HL-60 (cell line): Measurements from ENCODE around the gene CIC.

Source experiments
- DNase-seq, 2 experiments: peaks; one replicate each; pipeline ENCODE4 v3.0.0-alpha.2; 2010 to 2020; ENCODE audit warnings: low read depth in 1 of 2, low spot score in 1 of 2
- H3K27ac ChIP-seq: fragments of 250-450 bp; sonication (Bioruptor Pico); replicated peaks from 2 replicates; pipeline ENCODE4 v1.5.1; 2020; ENCODE audit warnings: mild to moderate bottlenecking, moderate library complexity
- H3K27me3 ChIP-seq: fragments of 250-450 bp; sonication (Bioruptor Pico); 2 replicates; pipeline ENCODE4 v1.5.1; 2021; ENCODE audit warnings: mild to moderate bottlenecking, moderate library complexity; ENCODE audit not compliant: insufficient read depth, poor library complexity, severe bottlenecking
- H3K4me3 ChIP-seq: replicated peaks from 2 replicates; pipeline ENCODE4 v1.5.1; 2011; ENCODE audit warnings: mild to moderate bottlenecking, control low read depth, low read length; ENCODE audit not compliant: insufficient read depth
- GABPA ChIP-seq: IDR thresholded peaks from 2 replicates; pipeline ENCODE4 v1.6.1; 2012; ENCODE audit warnings: low read depth
- POLR2AphosphoS5 ChIP-seq: IDR thresholded peaks from 2 replicates; pipeline ENCODE4 v1.6.1; 2012; ENCODE audit warnings: low read depth
- SPI1 ChIP-seq: IDR thresholded peaks from 2 replicates; pipeline ENCODE4 v1.6.1; 2012; ENCODE audit warnings: low read depth, mild to moderate bottlenecking, borderline replicate concordance
- TF ChIP-seq, protein P1 (sequence below): IDR thresholded peaks from one replicate; pipeline ENCODE4 v1.5.1; 2011; ENCODE audit warnings: low read length, control low read depth, inconsistent platforms; ENCODE audit not compliant: insufficient read depth
- TF ChIP-seq, protein P2 (sequence below): IDR thresholded peaks from 2 replicates; pipeline ENCODE4 v1.6.1; 2012; ENCODE audit warnings: low read depth; ENCODE audit not compliant: insufficient replicate concordance

Gene CIC

DNA sequence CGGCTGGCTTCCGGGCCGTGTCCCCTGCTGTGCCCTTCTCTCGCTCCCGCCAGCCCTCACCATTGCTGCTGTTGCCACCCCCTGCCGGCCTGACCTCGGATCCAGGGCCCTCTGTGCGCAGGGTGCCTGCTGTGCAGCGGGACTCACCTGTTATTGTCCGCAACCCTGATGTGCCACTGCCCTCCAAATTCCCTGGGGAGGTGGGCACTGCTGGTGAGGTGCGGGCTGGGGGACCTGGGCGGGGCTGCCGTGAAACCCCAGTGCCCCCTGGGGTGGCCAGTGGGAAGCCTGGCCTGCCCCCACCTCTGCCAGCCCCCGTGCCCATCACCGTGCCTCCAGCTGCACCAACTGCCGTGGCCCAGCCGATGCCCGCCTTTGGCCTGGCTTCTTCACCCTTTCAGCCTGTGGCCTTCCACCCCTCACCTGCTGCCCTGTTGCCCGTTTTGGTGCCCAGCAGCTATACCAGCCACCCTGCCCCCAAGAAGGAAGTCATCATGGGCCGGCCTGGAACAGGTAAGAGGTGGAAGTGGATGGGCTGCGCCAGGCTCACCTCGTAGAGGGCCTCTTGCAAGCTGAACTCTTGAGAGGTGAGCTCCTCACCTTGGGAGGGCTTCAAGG is 5.1 kb downstream of the CIC start:
- TF ChIP-seq POLR2AphosphoS5 (no peak), GABPA (no peak)
- TF ChIP-seq, protein P1, sequence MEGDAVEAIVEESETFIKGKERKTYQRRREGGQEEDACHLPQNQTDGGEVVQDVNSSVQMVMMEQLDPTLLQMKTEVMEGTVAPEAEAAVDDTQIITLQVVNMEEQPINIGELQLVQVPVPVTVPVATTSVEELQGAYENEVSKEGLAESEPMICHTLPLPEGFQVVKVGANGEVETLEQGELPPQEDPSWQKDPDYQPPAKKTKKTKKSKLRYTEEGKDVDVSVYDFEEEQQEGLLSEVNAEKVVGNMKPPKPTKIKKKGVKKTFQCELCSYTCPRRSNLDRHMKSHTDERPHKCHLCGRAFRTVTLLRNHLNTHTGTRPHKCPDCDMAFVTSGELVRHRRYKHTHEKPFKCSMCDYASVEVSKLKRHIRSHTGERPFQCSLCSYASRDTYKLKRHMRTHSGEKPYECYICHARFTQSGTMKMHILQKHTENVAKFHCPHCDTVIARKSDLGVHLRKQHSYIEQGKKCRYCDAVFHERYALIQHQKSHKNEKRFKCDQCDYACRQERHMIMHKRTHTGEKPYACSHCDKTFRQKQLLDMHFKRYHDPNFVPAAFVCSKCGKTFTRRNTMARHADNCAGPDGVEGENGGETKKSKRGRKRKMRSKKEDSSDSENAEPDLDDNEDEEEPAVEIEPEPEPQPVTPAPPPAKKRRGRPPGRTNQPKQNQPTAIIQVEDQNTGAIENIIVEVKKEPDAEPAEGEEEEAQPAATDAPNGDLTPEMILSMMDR, result no peak
- H3K4me3 ChIP-seq, result no peak overlapping the region
- no peak for DNase-seq
- no peaks in the 10 kb centered on the region for H3K27me3 ChIP-seq
- no peak overlapping the region for H3K27ac ChIP-seq

DNA sequence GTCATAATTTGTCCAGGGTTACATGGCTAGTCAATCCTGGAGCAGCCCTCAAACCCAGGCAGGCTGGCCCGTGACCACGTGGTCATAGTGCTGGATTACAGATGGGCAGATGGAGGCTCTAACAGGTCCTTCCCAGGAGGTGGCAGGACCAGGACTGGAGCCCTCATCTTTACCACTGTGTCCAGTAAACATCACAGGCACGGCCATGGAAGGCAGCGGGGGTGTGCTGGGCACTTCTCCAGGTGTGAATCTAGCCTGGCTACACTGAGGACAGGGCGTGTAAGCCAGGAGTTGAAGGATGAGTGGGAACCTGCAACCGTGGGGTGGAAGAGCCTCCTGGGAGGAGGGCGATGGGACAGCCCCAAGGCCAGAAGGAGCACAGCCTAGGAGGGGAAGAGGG is 6.1 kb downstream of the CIC start:
- H3K4me3 ChIP-seq, result no peak overlapping the region
- TF ChIP-seq, protein P1, result no peak
- no peak for DNase-seq

DNA sequence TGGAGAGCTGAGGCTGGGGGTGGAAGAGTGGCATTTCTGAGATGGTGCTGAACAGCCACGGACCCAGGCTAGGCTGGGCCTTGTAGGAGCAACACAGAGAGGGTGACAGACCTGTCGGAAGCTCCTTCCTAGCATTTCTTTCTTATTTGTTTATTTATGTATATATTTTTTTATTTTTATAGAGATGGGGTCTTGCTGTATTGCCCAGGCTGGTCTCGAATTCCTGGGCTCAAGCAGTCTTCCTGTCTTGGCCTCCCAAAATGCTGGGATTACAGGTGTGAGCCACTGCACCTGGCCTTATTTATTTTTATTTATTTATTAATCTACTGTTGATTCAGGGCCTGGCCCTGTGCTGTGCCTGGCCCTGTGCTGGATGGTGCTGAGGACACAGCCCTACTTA is 6.5 kb downstream of the CIC start:
- no peak overlapping the region for H3K4me3 ChIP-seq
- TF ChIP-seq SPI1 (no peak), POLR2AphosphoS5 (no peak), GABPA (no peak)
- TF ChIP-seq, protein P1, result no peak
- TF ChIP-seq, protein P2, sequence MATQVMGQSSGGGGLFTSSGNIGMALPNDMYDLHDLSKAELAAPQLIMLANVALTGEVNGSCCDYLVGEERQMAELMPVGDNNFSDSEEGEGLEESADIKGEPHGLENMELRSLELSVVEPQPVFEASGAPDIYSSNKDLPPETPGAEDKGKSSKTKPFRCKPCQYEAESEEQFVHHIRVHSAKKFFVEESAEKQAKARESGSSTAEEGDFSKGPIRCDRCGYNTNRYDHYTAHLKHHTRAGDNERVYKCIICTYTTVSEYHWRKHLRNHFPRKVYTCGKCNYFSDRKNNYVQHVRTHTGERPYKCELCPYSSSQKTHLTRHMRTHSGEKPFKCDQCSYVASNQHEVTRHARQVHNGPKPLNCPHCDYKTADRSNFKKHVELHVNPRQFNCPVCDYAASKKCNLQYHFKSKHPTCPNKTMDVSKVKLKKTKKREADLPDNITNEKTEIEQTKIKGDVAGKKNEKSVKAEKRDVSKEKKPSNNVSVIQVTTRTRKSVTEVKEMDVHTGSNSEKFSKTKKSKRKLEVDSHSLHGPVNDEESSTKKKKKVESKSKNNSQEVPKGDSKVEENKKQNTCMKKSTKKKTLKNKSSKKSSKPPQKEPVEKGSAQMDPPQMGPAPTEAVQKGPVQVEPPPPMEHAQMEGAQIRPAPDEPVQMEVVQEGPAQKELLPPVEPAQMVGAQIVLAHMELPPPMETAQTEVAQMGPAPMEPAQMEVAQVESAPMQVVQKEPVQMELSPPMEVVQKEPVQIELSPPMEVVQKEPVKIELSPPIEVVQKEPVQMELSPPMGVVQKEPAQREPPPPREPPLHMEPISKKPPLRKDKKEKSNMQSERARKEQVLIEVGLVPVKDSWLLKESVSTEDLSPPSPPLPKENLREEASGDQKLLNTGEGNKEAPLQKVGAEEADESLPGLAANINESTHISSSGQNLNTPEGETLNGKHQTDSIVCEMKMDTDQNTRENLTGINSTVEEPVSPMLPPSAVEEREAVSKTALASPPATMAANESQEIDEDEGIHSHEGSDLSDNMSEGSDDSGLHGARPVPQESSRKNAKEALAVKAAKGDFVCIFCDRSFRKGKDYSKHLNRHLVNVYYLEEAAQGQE, result no peak
- H3K27ac ChIP-seq, result no peak overlapping the region
- no peaks in the 10 kb centered on the region for H3K27me3 ChIP-seq
- DNase-seq, result no peak

More for the DNA sequence above, 6.1 kb downstream of the CIC start:
- H3K27me3 ChIP-seq, result no peaks in the 10 kb centered on the region
- no peak overlapping the region for H3K27ac ChIP-seq

DNA sequence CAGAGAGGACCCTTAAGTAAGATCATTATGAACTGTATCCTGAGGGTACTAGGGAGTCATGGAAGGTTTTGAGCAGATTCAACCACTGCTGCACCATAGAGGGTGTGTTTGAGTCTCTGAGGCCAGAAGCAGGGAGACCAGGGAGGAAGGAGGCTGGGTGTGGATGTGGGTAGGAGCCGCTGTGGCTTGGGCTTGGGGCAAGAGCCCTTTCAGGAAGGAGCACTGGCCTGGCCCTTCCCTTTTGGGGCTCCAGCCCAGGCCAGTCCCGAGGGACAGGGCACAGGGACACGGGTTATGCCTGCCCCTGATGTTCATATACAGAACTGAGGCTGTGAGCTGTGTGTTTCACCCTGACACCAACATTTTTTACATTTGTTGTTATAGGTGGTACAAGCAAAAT is 7.2 kb downstream of the CIC start:
- Histone ChIP-seq H3K27me3 (no peaks in the 10 kb centered on the region), H3K4me3 (no peak overlapping the region), H3K27ac (no peak overlapping the region)
- TF ChIP-seq POLR2AphosphoS5, result no peak
- TF ChIP-seq, protein P2, result no peak
- no peak for TF ChIP-seq SPI1
- TF ChIP-seq, protein P1, result no peak
- TF ChIP-seq GABPA, result no peak
- DNase-seq, result no peak
